Uterus (tissue), 4 donors: ENCODE data around the gene TMOD4. TPM values are rescaled to one million over a fixed set of nuclear protein-coding genes. Genes with fewer than 3 reads are reported as not detected.

Experiments
- DNase-seq, 2 donors: peaks; one replicate each; pipeline ENCODE4 v3.0.0-alpha.2; 2019 to 2020
- H3K27ac ChIP-seq, 2 donors: fragments of 200-600 bp; sonication (generic); 1 replicate in 1 of 2; 2 replicates in 1 of 2; pipeline ENCODE4 v1.5.1; 2016 to 2018
- H3K27me3 ChIP-seq, 2 donors: fragments of 200-600 bp; sonication (generic); one replicate each; pipeline ENCODE4 v1.5.1; 2018 to 2019; ENCODE audit warnings: control low read depth in 1 of 2
- H3K36me3 ChIP-seq, 2 donors: fragments of 200-600 bp; sonication (generic); one replicate each; pipeline ENCODE4 v1.5.1; 2019; ENCODE audit warnings: control low read depth in 1 of 2
- H3K4me1 ChIP-seq, 2 donors: fragments of 200-600 bp; sonication (generic); one replicate each; pipeline ENCODE4 v1.5.1; 2018 to 2019; ENCODE audit warnings: control low read depth in 1 of 2
- H3K4me3 ChIP-seq, 2 donors: fragments of 200-600 bp; sonication (generic); 1 replicate in 1 of 2; 2 replicates in 1 of 2; pipeline ENCODE4 v1.5.1; 2018 to 2019; ENCODE audit warnings: mild to moderate bottlenecking in 1 of 2
- H3K9me3 ChIP-seq, 2 donors: fragments of 200-600 bp; sonication (generic); one replicate each; pipeline ENCODE4 v1.5.1; 2019; ENCODE audit warnings: control low read depth in 1 of 2
- POLR2A ChIP-seq, 2 donors: fragments of 450-650 bp; IDR thresholded peaks; one replicate each; pipeline ENCODE4 v1.6.1; 2016; ENCODE audit warnings: antibody characterized with exemption in 2 of 2, mild to moderate bottlenecking in 1 of 2, moderate library complexity in 1 of 2
- intact Hi-C: fragments of 100-400 bp; cut with DNase I; formaldehyde crosslinking; loops from one replicate; pipeline ENCODE4 v1.15.1; 2023; ENCODE audit warnings: low total_unique reads
- total RNA-seq, 4 donors: library from RNA; depleted of rRNA in 3 of 4; stranded (reverse); fragments of >200 nt in 3 of 4; gene quantifications; one replicate each; pipeline versions ENCODE4 v1.1.0 to v1.2.4, GENCODE V29; 2014 to 2023
- TF ChIP-seq, protein P1 (sequence below), 4 experiments: fragments of 200-600 bp in 2 of 4; fragments of 450-650 bp in 2 of 4; sonication (generic) in 2 of 4; IDR thresholded peaks; one replicate each; pipeline ENCODE4 v1.5.1; 2016 to 2019; ENCODE audit warnings: antibody characterized with exemption in 4 of 4, mild to moderate bottlenecking in 2 of 4, moderate library complexity in 1 of 4
- donor health status: DM: yes; HTN: yes; CAD: no.

Gene TMOD4
- total RNA-seq, 4 donors from 2014 or later: 0.26 TPM; not detected in 3

DNA sequence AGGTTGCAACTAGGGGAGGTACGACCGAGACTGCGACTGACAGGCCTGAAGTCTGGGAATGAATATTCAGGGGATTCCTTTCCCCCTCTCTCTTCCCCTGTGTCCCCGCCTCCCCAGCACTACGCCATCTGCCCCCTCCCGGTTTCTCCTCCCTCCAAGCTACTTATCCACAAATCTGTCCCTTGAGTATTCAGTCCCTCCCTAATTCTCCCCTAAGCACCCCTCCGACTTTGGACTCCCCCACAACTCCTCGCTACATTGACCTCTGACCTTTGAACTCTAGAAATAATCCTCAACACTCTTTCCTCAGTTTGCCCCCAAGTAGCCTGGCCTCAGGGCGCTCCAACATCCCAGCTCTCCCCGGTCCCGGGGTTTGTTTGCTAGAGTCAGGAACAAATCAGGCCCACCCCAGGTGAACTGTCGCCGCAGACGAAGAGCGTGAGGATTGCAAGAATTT lies 10.5 kb downstream of the TMOD4 start:
- Histone ChIP-seq H3K9me3 (no peaks in the 10 kb centered on the region), H3K27me3 (no peaks in the 10 kb centered on the region), H3K27ac (peak overlapping the region; percentile 91 to 95), H3K36me3 (no peaks in the 10 kb centered on the region), H3K4me1 (peaks cover 9 to 14% of the 10 kb centered on the region in 2 donors), H3K4me3 (peak overlapping the region; percentile 68 to 91)
- TF ChIP-seq, protein P1, sequence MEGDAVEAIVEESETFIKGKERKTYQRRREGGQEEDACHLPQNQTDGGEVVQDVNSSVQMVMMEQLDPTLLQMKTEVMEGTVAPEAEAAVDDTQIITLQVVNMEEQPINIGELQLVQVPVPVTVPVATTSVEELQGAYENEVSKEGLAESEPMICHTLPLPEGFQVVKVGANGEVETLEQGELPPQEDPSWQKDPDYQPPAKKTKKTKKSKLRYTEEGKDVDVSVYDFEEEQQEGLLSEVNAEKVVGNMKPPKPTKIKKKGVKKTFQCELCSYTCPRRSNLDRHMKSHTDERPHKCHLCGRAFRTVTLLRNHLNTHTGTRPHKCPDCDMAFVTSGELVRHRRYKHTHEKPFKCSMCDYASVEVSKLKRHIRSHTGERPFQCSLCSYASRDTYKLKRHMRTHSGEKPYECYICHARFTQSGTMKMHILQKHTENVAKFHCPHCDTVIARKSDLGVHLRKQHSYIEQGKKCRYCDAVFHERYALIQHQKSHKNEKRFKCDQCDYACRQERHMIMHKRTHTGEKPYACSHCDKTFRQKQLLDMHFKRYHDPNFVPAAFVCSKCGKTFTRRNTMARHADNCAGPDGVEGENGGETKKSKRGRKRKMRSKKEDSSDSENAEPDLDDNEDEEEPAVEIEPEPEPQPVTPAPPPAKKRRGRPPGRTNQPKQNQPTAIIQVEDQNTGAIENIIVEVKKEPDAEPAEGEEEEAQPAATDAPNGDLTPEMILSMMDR (IDR thresholded peaks at IDR 0.05): no peak
- TF ChIP-seq POLR2A (IDR thresholded peaks at IDR 0.05): no peak
- peak; percentile 71 for DNase-seq
- intact Hi-C loops: no loop called here

DNA sequence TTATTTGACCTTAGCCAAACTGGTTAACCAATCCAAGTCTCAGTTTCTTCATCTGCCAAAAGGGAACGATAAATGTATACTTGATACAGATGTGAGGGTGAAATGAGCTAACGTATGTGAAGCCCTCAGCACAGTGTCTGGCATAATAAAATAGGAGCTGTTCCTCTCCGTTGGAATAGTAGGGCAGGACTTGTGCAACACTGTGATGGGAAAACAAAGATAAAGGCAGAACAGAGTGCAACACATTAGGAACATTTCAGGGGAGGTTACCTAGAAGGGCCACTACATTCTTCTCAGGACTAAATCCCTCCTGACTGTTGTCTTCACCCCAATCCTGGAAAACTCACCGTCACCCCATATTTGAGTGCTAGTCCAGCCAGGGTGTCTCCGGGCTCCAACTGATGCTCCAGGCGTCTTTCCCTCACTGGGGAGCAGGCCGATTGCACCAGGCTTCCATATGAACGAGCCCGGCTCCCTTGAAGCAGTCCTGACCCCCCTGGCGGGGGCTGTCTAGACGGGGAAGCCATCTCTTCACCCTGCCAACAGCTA lies 11.0 kb downstream of the TMOD4 start:
- intact Hi-C loops: no loop called here
- Histone ChIP-seq H3K27me3 (no peaks in the 10 kb centered on the region), H3K4me1 (peaks cover 9 to 14% of the 10 kb centered on the region in 2 donors)

DNA sequence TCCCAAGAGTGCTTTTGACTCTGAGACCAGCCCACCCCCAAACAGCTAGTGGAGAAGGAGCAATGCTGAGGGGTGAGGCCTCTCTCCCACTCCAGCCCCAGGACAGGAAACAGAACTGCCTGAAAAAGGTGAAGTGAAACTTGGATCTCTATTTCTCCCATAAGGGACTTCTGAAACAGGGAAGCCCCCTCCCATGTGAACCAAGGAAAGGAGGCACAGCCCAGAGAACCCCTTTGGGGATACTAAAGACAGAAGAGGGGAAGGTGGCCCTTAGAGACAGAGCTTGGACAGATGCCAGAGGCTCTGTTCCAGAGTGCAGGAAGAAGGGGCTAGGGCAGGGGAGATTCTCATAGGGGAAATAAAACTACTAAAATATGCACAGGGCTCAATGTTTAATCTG lies 16.4 kb downstream of the TMOD4 start:
- Histone ChIP-seq H3K4me3 (no peak overlapping the region), H3K27me3 (no peaks in the 10 kb centered on the region), H3K9me3 (no peaks in the 10 kb centered on the region), H3K4me1 (peaks cover 0 to 5% of the 10 kb centered on the region in 2 donors), H3K27ac (no peak overlapping the region), H3K36me3 (no peaks in the 10 kb centered on the region)
- no peak for TF ChIP-seq POLR2A (IDR thresholded peaks at IDR 0.05)
- TF ChIP-seq, protein P1 (IDR thresholded peaks at IDR 0.05): no peak
- no peak for DNase-seq
- intact Hi-C loops: loop anchor here (10.0 kb wide), 1 partner anchor 55 kb away; no protein-coding TSS in a partner anchor

More for the DNA sequence above, 11.0 kb downstream of the TMOD4 start:
- H3K36me3 ChIP-seq: no peaks in the 10 kb centered on the region
- TF ChIP-seq, protein P1 (IDR thresholded peaks at IDR 0.05): no peak
- TF ChIP-seq POLR2A (IDR thresholded peaks at IDR 0.05): peak in 1 of 2 donors; percentile 23
- DNase-seq: no peak
- peak overlapping the region; percentile 68 to 91 for H3K4me3 ChIP-seq
- peak overlapping the region; percentile 91 to 95 for H3K27ac ChIP-seq
- H3K9me3 ChIP-seq: no peaks in the 10 kb centered on the region

DNA sequence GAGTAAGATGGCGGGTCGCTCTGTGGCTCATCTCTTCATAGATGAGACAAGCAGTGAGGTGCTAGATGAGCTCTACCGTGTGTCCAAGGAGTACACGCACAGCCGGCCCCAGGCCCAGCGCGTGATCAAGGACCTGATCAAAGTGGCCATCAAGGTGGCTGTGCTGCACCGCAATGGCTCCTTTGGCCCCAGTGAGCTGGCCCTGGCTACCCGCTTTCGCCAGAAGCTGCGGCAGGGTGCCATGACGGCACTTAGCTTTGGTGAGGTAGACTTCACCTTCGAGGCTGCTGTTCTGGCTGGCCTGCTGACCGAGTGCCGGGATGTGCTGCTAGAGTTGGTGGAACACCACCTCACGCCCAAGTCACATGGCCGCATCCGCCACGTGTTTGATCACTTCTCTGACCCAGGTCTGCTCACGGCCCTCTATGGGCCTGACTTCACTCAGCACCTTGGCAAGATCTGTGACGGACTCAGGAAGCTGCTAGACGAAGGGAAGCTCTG lies 17.0 kb downstream of the TMOD4 start:
- no peak overlapping the region for H3K4me3 ChIP-seq
- H3K4me1 ChIP-seq: no peaks in the 10 kb centered on the region
- intact Hi-C loops: loop anchor here (10.0 kb wide), 1 partner anchor 54 kb away; no protein-coding TSS in a partner anchor
- no peaks in the 10 kb centered on the region for H3K36me3 ChIP-seq
- no peaks in the 10 kb centered on the region for H3K27me3 ChIP-seq
- DNase-seq: no peak
- no peaks in the 10 kb centered on the region for H3K9me3 ChIP-seq
- no peak for TF ChIP-seq POLR2A (IDR thresholded peaks at IDR 0.05)
- TF ChIP-seq, protein P1 (IDR thresholded peaks at IDR 0.05): no peak
- no peak overlapping the region for H3K27ac ChIP-seq

DNA sequence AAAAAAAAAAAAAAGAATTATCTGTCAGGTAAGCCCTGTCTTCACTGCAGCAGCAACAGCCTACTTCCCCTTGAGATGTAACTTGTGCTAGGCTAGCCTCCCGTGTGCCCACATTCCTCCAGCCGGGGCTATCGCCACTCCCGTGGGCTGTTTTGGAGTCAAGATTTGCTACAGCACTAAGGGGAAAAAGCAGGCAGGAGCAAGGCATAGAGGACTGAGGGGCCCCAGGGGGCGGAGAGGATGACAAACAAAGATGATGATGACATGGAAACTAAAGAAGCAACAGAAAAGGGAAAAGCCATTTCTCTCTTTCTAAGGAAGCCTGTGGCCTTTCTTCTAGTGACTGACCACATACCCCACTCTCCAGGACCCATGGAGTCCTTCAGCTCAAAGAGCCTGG lies 17.5 kb downstream of the TMOD4 start:
- intact Hi-C loops: loop anchor here (10.0 kb wide), 1 partner anchor 54 kb away; no protein-coding TSS in a partner anchor
- Histone ChIP-seq H3K4me3 (no peak overlapping the region), H3K9me3 (no peaks in the 10 kb centered on the region), H3K4me1 (no peaks in the 10 kb centered on the region), H3K27me3 (no peaks in the 10 kb centered on the region), H3K36me3 (no peaks in the 10 kb centered on the region), H3K27ac (no peak overlapping the region)
- DNase-seq: no peak
- TF ChIP-seq, protein P1 (IDR thresholded peaks at IDR 0.05): no peak
- no peak for TF ChIP-seq POLR2A (IDR thresholded peaks at IDR 0.05)
